Stimulated activated naive CD8-positive, alpha-beta T cell treated with anti-CD3 and anti-CD28 coated beads, Interleukin-15, Interleukin-2, amounts not matched to agents 100 ng/mL and 50 ng/mL, for 24 hours (primary cell): ENCODE measurements around the gene ADAMTS2.

ENCODE experiments used
- H3K27ac Mint-ChIP-seq: one replicate; pipeline ENCODE4 v1.8.0; 2021; ENCODE audit warnings: mild to moderate bottlenecking, mixed read lengths
- H3K27me3 Mint-ChIP-seq: one replicate; pipeline ENCODE4 v1.8.0; 2021; ENCODE audit warnings: mixed read lengths
- H3K36me3 Mint-ChIP-seq: one replicate; pipeline ENCODE4 v1.8.0; 2021; ENCODE audit warnings: low read depth, mixed read lengths
- H3K4me1 Mint-ChIP-seq: one replicate; pipeline ENCODE4 v1.8.0; 2021; ENCODE audit warnings: low read depth, mixed read lengths
- H3K4me3 Mint-ChIP-seq: one replicate; pipeline ENCODE4 v1.8.0; 2021; ENCODE audit warnings: mild to moderate bottlenecking, mixed read lengths
- H3K9me3 Mint-ChIP-seq: one replicate; pipeline ENCODE4 v1.8.0; 2021; ENCODE audit warnings: mixed read lengths

Gene ADAMTS2

DNA sequence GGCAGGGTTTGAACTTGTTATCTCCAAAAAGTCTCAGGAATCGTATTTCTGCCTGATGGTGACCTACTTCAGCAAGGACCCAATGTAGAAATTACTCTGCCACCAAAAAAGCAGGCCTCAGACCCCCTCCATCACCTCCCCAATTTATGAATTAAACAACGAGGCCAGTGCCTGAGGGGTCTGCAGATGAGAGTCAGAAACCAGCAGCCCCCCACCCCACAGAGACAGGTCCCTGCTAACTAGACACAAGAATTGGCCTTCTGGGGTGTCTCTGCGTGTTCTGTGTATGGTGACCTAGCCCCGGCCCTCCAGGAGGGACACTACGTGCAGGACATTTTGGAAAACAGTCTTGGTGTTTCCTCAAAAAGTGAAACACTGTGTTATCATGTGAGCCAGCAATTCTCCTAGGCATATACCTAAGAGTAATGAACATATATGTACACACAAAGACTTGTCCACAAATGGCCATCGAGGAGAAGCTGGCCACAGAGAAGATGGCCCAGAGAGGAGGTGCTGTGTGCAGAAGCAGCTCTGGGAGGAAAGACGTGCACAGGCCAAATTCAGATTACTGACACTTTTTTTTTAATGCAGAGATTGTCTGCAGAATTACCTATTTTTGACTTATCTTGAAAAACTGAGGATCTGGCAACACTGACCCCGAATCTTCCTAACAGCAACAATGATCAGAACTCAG lies 93.8 kb downstream of the ADAMTS2 start:
- peaks cover 9% of the 10 kb centered on the region for H3K9me3 Mint-ChIP-seq
- no peaks in the 10 kb centered on the region for H3K4me1 Mint-ChIP-seq
- no peaks in the 10 kb centered on the region for H3K36me3 Mint-ChIP-seq
- H3K4me3 Mint-ChIP-seq, result no peak overlapping the region
- no peak overlapping the region for H3K27ac Mint-ChIP-seq
- H3K27me3 Mint-ChIP-seq, result peaks cover 11% of the 10 kb centered on the region

DNA sequence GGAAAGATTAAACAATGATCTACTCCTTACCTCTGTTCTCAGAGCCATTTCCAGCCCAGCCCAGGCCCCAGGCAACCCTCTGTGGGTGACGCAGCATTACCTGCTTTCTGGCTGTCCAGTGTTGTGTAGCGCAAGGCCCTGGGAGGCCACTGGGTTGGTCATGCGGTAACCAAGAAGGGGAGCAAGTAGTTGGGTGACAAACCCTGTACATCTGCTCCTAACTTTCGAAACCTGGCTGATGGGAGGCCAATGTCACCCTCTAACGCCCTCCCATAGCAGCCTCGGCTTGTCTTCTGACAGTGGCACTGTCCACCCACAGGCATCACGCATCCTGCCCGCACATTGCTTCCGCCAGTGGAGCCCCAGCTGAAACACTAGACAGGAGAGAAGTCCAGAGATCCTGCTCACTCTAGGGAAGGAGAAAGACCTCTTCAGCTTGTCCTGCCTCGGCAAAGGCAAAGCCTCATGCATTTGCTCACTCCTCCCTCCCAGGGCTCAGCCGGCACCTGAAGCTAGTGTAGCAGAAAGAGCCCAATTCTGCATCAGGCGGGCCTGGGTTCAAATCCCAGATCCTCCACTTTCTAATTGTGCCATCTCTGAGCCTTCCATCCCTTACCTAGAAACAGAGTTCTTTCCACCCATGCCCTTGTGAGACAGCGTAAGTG lies 94.6 kb downstream of the ADAMTS2 start:
- H3K27ac Mint-ChIP-seq, result no peak overlapping the region
- H3K9me3 Mint-ChIP-seq, result peaks cover 13% of the 10 kb centered on the region
- peaks cover 11% of the 10 kb centered on the region for H3K27me3 Mint-ChIP-seq
- no peaks in the 10 kb centered on the region for H3K4me1 Mint-ChIP-seq
- no peak overlapping the region for H3K4me3 Mint-ChIP-seq
- H3K36me3 Mint-ChIP-seq, result no peaks in the 10 kb centered on the region

DNA sequence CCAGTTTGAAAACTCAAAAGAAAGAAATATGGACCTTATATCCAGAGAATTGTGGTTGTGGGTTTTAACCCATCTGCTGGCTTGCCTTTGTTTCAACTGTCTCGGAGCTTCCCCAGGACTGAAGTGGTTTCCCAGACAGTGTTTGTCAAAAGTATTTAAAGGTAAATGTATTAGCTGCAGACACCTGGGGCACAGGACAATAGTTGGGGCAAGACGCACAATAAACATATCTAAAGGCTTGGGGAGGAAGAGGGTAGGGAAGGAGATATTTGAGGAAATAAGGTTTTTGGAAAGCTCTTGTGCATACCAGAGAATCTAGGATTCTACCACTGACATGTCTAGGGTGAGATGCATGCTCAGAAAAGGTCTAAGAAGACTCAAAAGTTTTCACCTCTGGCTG lies 99.0 kb downstream of the ADAMTS2 start:
- Mint-ChIP-seq H3K9me3 (peaks cover 21% of the 10 kb centered on the region), H3K4me1 (no peaks in the 10 kb centered on the region), H3K36me3 (no peaks in the 10 kb centered on the region), H3K4me3 (no peak overlapping the region), H3K27ac (no peak overlapping the region), H3K27me3 (peaks cover 4% of the 10 kb centered on the region)

DNA sequence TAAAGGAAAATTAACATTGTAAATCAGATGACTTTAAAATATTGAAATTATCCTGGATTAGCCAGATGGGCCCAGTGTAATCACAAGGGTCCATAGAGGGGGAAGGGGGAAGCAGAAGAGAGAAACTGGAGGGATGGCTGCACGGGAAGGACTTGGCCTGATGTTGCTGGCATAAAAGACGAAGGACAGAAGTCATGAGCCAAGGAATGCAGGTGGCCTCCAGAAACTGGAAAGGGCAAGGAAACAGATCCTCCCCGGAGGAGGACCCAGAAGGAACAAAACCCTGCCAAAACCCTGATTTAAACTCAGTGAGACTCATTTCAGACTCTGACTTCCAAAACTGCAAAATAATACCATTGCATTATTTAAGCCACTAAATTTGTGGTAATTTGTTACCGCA lies 100.2 kb downstream of the ADAMTS2 start:
- no peaks in the 10 kb centered on the region for H3K36me3 Mint-ChIP-seq
- H3K9me3 Mint-ChIP-seq, result peaks cover 21% of the 10 kb centered on the region
- H3K27me3 Mint-ChIP-seq, result peaks cover 4% of the 10 kb centered on the region
- H3K4me3 Mint-ChIP-seq, result no peak overlapping the region
- H3K27ac Mint-ChIP-seq, result no peak overlapping the region
- H3K4me1 Mint-ChIP-seq, result no peaks in the 10 kb centered on the region

DNA sequence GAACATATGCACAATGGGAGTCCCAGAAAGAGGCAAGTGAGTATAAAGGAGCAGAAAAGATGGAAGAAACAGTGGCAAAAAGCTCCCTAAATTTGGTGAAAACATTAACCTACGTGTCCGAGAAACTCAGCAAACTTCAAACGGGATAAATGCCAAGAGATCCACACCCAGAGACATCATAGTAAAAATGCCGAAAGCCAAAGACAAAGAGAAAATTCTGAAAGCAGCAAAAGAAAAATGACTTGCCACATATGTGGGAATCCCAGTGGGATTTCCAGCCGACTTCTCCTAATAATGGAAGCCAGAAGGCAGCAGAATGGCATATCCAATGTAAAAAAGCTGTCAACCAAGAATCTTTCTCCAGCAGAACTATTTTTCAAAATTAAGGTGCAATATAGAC lies 101.2 kb downstream of the ADAMTS2 start:
- Mint-ChIP-seq H3K27me3 (peaks cover 13% of the 10 kb centered on the region), H3K27ac (no peak overlapping the region), H3K9me3 (peaks cover 27% of the 10 kb centered on the region), H3K4me1 (no peaks in the 10 kb centered on the region), H3K4me3 (no peak overlapping the region), H3K36me3 (no peaks in the 10 kb centered on the region)

DNA sequence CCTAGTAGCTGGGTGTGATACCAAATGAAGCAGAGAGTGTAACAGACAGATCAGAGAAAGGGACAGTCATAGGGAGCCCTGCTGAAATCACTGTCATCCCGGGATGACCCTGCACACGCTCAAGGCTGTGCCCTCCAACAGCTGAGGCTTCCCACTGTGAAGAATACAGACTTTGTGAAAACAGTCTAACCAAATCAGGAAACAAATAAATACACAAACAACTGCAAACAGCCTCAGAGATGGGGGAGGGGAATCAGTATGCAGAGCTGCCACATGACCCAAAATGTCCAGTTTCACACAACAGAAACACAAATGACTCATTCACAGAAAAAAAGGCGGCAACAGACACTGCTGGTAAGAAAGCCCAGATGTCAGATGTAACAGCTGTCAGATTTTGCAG lies 101.9 kb downstream of the ADAMTS2 start:
- H3K9me3 Mint-ChIP-seq, result peaks cover 27% of the 10 kb centered on the region
- no peaks in the 10 kb centered on the region for H3K36me3 Mint-ChIP-seq
- no peaks in the 10 kb centered on the region for H3K4me1 Mint-ChIP-seq
- no peak overlapping the region for H3K4me3 Mint-ChIP-seq
- no peak overlapping the region for H3K27ac Mint-ChIP-seq
- H3K27me3 Mint-ChIP-seq, result peaks cover 15% of the 10 kb centered on the region

DNA sequence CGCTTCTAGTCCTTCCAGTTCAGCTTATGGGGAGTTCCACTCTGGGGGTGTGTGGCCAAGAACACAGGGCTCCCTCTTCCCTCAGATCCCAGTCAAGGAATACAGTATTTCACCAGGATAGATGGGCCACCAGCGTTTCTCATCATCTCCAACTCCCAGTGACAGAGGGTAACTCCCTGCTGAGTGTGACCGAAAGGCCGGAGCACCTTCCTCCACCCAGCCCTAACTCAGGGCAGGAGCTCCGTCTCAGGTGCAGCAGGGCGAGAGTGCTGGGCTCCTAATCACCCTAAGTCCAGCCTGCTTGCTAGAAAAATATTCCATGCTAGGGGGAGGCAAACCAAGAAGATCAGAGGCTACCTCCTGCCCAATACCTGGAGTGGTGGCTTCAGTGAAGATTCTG lies 102.6 kb downstream of the ADAMTS2 start:
- H3K27me3 Mint-ChIP-seq, result peaks cover 15% of the 10 kb centered on the region
- H3K27ac Mint-ChIP-seq, result no peak overlapping the region
- peaks cover 27% of the 10 kb centered on the region for H3K9me3 Mint-ChIP-seq
- H3K4me1 Mint-ChIP-seq, result no peaks in the 10 kb centered on the region
- H3K36me3 Mint-ChIP-seq, result no peaks in the 10 kb centered on the region
- no peak overlapping the region for H3K4me3 Mint-ChIP-seq

DNA sequence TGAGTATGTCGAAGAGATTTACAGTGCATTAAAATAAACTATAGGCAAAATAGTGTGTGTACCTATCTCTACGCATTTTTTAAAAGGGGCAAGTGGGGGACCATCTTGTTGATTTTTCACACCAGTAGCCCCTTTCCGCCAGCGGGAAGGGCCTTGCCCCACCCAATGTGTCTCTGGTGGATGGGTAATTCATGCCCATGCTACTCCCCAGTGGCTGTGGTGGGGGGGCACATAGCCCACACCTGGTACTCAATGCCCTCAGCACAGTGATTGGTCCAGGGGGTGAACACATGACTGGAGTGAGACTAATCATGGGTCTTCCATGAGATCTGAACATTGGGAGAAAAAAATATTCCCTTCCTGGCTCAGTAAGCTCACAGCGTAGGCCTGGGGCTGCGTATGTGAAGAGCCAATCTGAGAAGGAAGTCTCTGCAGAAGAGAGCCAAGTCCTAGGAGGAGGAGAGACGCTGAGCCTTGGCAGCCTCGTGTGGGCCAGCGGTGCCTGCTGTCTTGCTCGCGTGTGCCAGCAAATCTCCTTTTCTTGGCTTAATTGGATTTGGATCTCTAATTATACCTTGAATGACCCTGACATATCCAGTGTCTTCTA lies 103.4 kb downstream of the ADAMTS2 start:
- Mint-ChIP-seq H3K4me3 (no peak overlapping the region), H3K9me3 (peaks cover 21% of the 10 kb centered on the region), H3K36me3 (no peaks in the 10 kb centered on the region), H3K4me1 (no peaks in the 10 kb centered on the region), H3K27me3 (peaks cover 15% of the 10 kb centered on the region), H3K27ac (no peak overlapping the region)

DNA sequence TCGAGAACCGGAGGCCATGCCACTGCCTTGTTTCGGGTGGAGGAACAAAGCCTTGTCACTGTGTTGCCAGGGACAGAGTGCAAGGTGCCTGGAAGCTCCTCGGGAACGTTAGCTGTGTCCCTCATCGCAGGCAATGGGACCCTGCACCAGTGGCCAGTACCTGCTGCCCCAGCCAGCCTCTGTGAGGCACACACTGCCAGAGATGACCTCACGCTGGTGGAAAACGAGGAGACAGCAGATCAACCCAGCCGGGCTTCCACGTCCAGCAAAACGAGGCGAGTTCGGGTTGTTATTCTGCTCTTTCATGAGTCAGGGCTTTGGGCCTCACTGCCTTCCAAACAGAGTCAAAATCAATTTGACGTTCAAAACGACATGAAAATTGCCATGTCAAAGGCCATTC lies 104.1 kb downstream of the ADAMTS2 start:
- no peaks in the 10 kb centered on the region for H3K4me1 Mint-ChIP-seq
- H3K4me3 Mint-ChIP-seq, result no peak overlapping the region
- H3K36me3 Mint-ChIP-seq, result no peaks in the 10 kb centered on the region
- H3K27ac Mint-ChIP-seq, result no peak overlapping the region
- H3K27me3 Mint-ChIP-seq, result peaks cover 15% of the 10 kb centered on the region
- H3K9me3 Mint-ChIP-seq, result peaks cover 15% of the 10 kb centered on the region

DNA sequence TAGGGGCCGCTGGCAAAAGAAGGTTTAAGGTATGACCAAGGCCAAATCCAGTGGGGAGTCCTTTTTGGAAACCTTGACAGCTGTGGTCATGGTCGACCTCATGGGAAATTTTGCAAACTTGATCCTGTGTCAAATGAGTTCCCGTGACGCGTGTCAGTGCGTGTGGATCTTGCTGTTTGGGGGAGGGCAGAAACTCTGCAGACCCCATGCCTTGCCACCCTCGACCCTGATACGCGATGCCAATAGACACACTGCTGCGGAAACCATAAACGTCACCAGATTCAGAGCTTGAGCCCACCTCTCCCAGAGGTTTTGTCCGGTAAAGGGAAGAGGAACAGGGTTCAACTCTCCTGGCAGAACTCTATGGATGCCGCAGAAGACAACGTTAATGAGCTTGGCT lies 104.7 kb downstream of the ADAMTS2 start:
- Mint-ChIP-seq H3K27me3 (peaks cover 15% of the 10 kb centered on the region), H3K27ac (no peak overlapping the region), H3K9me3 (peaks cover 13% of the 10 kb centered on the region), H3K36me3 (no peaks in the 10 kb centered on the region), H3K4me3 (no peak overlapping the region), H3K4me1 (no peaks in the 10 kb centered on the region)

DNA sequence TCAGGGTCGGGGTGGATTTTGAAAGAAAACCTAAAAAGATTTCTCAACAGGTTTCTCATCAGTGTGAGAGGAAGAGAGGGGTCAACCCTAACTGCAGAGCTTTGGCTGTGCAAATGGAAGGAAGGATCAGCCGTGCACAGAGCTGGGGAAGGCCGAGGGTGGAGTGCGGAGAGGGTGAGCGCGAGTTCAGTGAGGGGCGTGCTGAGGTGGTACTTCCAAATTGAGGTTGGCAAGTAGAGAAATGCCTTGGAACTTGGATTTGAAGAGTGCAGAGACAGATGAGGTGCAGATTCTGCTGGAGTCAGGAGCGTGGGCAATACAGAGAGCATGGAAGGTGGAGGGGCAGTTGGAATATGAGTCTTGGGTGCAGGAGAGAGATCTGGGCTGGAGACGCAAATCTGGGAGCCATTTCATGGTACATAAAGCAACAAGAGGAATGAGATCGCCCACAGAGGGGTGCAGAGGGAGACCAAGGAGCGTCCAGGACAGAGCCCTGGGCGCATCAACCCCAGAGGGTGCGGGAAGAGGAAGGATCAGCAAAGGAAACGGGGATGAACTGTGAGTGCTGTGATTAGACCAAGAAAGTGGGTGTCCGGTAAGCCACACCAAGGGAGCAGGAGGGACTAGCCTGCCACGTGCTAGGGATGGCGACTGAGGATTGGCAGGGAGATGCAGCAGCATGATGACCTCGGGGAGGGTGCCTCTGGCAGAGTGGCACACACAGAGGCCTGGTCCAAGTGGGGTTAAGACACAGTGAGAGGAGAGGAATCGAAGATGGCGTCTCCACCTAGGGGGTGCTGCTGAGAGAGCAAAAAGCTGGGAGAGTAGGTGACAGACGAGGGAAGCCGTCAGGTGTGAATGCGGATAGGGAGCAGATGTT lies 105.8 kb downstream of the ADAMTS2 start:
- Mint-ChIP-seq H3K27ac (no peak overlapping the region), H3K4me1 (no peaks in the 10 kb centered on the region), H3K27me3 (peaks cover 18% of the 10 kb centered on the region), H3K4me3 (no peak overlapping the region), H3K9me3 (peaks cover 13% of the 10 kb centered on the region), H3K36me3 (no peaks in the 10 kb centered on the region)

DNA sequence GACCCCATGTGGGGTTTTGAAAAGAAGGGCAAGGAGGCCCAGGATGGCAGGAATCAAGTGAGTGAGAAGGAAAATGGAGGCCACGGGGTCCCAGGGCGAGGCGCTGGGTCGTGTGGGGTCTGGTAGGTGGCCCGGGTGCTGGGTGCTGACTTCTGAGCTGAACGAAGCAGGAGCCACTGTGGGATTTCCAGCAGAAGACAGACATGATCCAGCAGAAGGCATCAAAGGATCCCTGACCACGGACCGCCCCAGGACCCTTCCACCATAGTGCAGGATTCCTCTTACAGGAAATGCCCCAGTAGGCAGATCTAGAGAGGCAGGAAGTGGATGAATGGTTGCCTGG lies 106.7 kb downstream of the ADAMTS2 start:
- H3K4me1 Mint-ChIP-seq, result no peaks in the 10 kb centered on the region
- H3K27me3 Mint-ChIP-seq, result peaks cover 14% of the 10 kb centered on the region
- no peak overlapping the region for H3K4me3 Mint-ChIP-seq
- no peaks in the 10 kb centered on the region for H3K36me3 Mint-ChIP-seq
- peaks cover 6% of the 10 kb centered on the region for H3K9me3 Mint-ChIP-seq
- no peak overlapping the region for H3K27ac Mint-ChIP-seq

DNA sequence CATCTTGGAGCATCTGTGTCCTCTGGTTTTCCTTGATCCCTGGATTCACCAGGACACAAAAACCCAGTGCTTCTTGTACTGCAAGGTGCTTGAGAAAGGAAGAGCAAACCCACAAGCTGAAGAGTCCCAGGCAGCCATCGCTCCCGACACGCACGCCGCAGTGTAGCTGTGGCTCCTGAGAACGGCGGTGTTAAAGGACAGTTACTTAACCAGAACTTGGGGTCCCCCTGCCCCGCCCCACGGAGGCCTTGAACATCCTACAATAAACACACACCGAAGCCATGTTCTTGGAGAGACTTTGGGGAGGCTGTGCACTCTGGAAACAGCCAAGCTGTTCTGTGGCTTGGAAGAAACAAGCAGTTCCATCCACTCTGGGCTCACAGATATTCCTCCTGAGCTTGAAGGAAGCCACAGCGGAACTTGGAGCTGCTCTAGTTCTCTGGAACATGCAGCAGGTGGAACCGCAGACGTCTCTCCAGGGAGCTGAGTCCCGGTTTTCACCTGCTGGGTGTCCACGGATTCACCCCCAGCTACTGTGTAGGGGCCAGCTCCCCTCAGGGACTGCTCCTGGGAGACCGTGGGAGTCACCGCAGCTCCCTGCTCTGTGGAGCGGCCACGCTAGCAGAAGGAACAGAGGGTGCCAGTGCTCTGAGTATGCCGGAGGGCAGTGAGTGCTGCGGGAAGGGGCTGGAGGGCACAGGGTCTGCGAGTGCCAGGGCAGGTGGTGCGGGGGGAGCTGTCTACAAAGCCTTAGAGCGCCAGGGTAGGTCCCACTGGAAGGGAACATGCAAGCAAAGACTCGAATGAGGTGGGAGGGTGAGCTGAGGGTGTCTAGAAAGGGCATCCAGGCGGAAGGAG lies 107.3 kb downstream of the ADAMTS2 start:
- Mint-ChIP-seq H3K4me3 (no peak overlapping the region), H3K9me3 (peaks cover 6% of the 10 kb centered on the region), H3K36me3 (no peaks in the 10 kb centered on the region), H3K27me3 (peaks cover 14% of the 10 kb centered on the region), H3K4me1 (no peaks in the 10 kb centered on the region), H3K27ac (no peak overlapping the region)
